ENCODE data around the gene SOX6. TPM values are rescaled to one million over a fixed set of nuclear protein-coding genes. Genes with fewer than 3 reads are reported as not detected.
"Not testable (repeated sequence)": the region's sequence is repeated elsewhere in the genome, so short reads cannot be mapped to it uniquely, and the experiment has no call there.

SOX6 gene
- polyA plus RNA-seq, 1 donor (not counting 4 experiments of a cell fraction or from before 2014, with no cell fraction given), result 6.0 TPM

- Histone ChIP-seq H3K9ac (ENCODE audit: control insufficient read depth, extremely low read depth, insufficient read depth, low read length) (no peak overlapping the region), H3K36me3 (ENCODE audit: control insufficient read depth in 2 of 2, extremely low read depth in 1 of 2, insufficient read depth in 2 of 2, low read length in 2 of 2) (no peaks in the 10 kb centered on the region), H3K4me1 (ENCODE audit: control insufficient read depth, extremely low read depth, insufficient read depth, low read length) (no peaks in the 10 kb centered on the region), H3K79me2 (ENCODE audit: control insufficient read depth, insufficient read depth, low read length) (no peaks in the 10 kb centered on the region), H2AFZ (ENCODE audit: control insufficient read depth, low read length) (no peak overlapping the region), H3K4me2 (ENCODE audit: control insufficient read depth, extremely low read depth, insufficient read depth, low read depth, low read length) (no peak overlapping the region), H3K9me1 (ENCODE audit: control insufficient read depth, extremely low read depth, insufficient read depth, low read length) (no peaks in the 10 kb centered on the region), H3K27me3 (ENCODE audit: control insufficient read depth, extremely low read depth, insufficient read depth, low read length) (no peaks in the 10 kb centered on the region), H3K9me3 (ENCODE audit: control insufficient read depth, low read depth, low read length) (no peaks in the 10 kb centered on the region), H4K20me1 (ENCODE audit: control insufficient read depth, extremely low read depth, insufficient read depth, low read length) (no peaks in the 10 kb centered on the region), H3K27ac (ENCODE audit: control insufficient read depth, insufficient read depth, low read length) (no peak overlapping the region), H3K4me3 (ENCODE audit: control insufficient read depth in 2 of 3, extremely low read depth in 1 of 3, insufficient read depth in 2 of 3, low read depth in 1 of 3, low read length in 3 of 3) (no peak overlapping the region)
- dilution Hi-C loops (cut with MboI; ENCODE audit: extremely low pct_ligation_motif_present, low sequenced_read_pairs), result no loop called here
- TF ChIP-seq EZH2 (IDR thresholded peaks at IDR 0.05; ENCODE audit: low read length), result no peak
- TF ChIP-seq CTCF (optimal IDR thresholded peaks at IDR 0.05 in 1 of 3, IDR thresholded peaks at IDR 0.05 in 1 of 3, conservative IDR thresholded peaks at IDR 0.05 in 1 of 3; ENCODE audit: extremely low read depth in 1 of 3, insufficient read depth in 2 of 3, low read length in 3 of 3), result no peak
- DNase-seq (ENCODE audit: low read depth, low spot score) (no peak), FAIRE-seq (no peak)
These were observed 429.0 kb downstream of the SOX6 start for GRCh38 chr11:15927196-15927863.

GRCh38 chr11:15926071-15926470 lies 430.3 kb downstream of the SOX6 start:
- H3K27ac ChIP-seq (ENCODE audit: control insufficient read depth, insufficient read depth, low read length), result no peak overlapping the region
- no peaks in the 10 kb centered on the region for H4K20me1 ChIP-seq (ENCODE audit: control insufficient read depth, extremely low read depth, insufficient read depth, low read length)
- H3K36me3 ChIP-seq (ENCODE audit: control insufficient read depth in 2 of 2, extremely low read depth in 1 of 2, insufficient read depth in 2 of 2, low read length in 2 of 2), result no peaks in the 10 kb centered on the region
- dilution Hi-C loops (cut with MboI; ENCODE audit: extremely low pct_ligation_motif_present, low sequenced_read_pairs), result no loop called here
- no peak overlapping the region for H3K9ac ChIP-seq (ENCODE audit: control insufficient read depth, extremely low read depth, insufficient read depth, low read length)
- DNase-seq (ENCODE audit: low read depth, low spot score) (no peak), FAIRE-seq (no peak)
- no peaks in the 10 kb centered on the region for H3K9me1 ChIP-seq (ENCODE audit: control insufficient read depth, extremely low read depth, insufficient read depth, low read length)
- no peak overlapping the region for H3K4me3 ChIP-seq (ENCODE audit: control insufficient read depth in 2 of 3, extremely low read depth in 1 of 3, insufficient read depth in 2 of 3, low read depth in 1 of 3, low read length in 3 of 3)
- no peak overlapping the region for H3K4me2 ChIP-seq (ENCODE audit: control insufficient read depth, extremely low read depth, insufficient read depth, low read depth, low read length)
- H2AFZ ChIP-seq (ENCODE audit: control insufficient read depth, low read length), result no peak overlapping the region
- no peak for TF ChIP-seq EZH2 (IDR thresholded peaks at IDR 0.05; ENCODE audit: low read length)
- H3K9me3 ChIP-seq (ENCODE audit: control insufficient read depth, low read depth, low read length), result no peaks in the 10 kb centered on the region
- H3K27me3 ChIP-seq (ENCODE audit: control insufficient read depth, extremely low read depth, insufficient read depth, low read length), result no peaks in the 10 kb centered on the region
- H3K79me2 ChIP-seq (ENCODE audit: control insufficient read depth, insufficient read depth, low read length), result no peaks in the 10 kb centered on the region
- H3K4me1 ChIP-seq (ENCODE audit: control insufficient read depth, extremely low read depth, insufficient read depth, low read length), result peaks cover 5% of the 10 kb centered on the region

GRCh38 chr11:15923183-15923582 lies 433.2 kb downstream of the SOX6 start:
- TF ChIP-seq CTCF (optimal IDR thresholded peaks at IDR 0.05 in 1 of 3, IDR thresholded peaks at IDR 0.05 in 1 of 3, conservative IDR thresholded peaks at IDR 0.05 in 1 of 3; ENCODE audit: extremely low read depth in 1 of 3, insufficient read depth in 2 of 3, low read length in 3 of 3), result peak in 2 of 3 experiments; percentile 28 to 49
- no peak for TF ChIP-seq EZH2 (IDR thresholded peaks at IDR 0.05; ENCODE audit: low read length)
- H2AFZ ChIP-seq (ENCODE audit: control insufficient read depth, low read length), result no peak overlapping the region
- H3K36me3 ChIP-seq (ENCODE audit: control insufficient read depth in 2 of 2, extremely low read depth in 1 of 2, insufficient read depth in 2 of 2, low read length in 2 of 2), result no peaks in the 10 kb centered on the region
- H4K20me1 ChIP-seq (ENCODE audit: control insufficient read depth, extremely low read depth, insufficient read depth, low read length), result no peaks in the 10 kb centered on the region
- peak; percentile 39 for FAIRE-seq
- no peaks in the 10 kb centered on the region for H3K9me3 ChIP-seq (ENCODE audit: control insufficient read depth, low read depth, low read length)
- no peaks in the 10 kb centered on the region for H3K9me1 ChIP-seq (ENCODE audit: control insufficient read depth, extremely low read depth, insufficient read depth, low read length)
- H3K27ac ChIP-seq (ENCODE audit: control insufficient read depth, insufficient read depth, low read length), result no peak overlapping the region
- H3K9ac ChIP-seq (ENCODE audit: control insufficient read depth, extremely low read depth, insufficient read depth, low read length), result no peak overlapping the region
- no peaks in the 10 kb centered on the region for H3K79me2 ChIP-seq (ENCODE audit: control insufficient read depth, insufficient read depth, low read length)
- dilution Hi-C loops (cut with MboI; ENCODE audit: extremely low pct_ligation_motif_present, low sequenced_read_pairs), result no loop called here
- no peak for DNase-seq (ENCODE audit: low read depth, low spot score)
- H3K4me3 ChIP-seq (ENCODE audit: control insufficient read depth in 2 of 3, extremely low read depth in 1 of 3, insufficient read depth in 2 of 3, low read depth in 1 of 3, low read length in 3 of 3), result no peak overlapping the region
- no peaks in the 10 kb centered on the region for H3K27me3 ChIP-seq (ENCODE audit: control insufficient read depth, extremely low read depth, insufficient read depth, low read length)
- no peak overlapping the region for H3K4me2 ChIP-seq (ENCODE audit: control insufficient read depth, extremely low read depth, insufficient read depth, low read depth, low read length)
- peaks cover 8% of the 10 kb centered on the region for H3K4me1 ChIP-seq (ENCODE audit: control insufficient read depth, extremely low read depth, insufficient read depth, low read length)

GRCh38 chr11:15922745-15923144 lies 433.6 kb downstream of the SOX6 start:
- H3K9me3 ChIP-seq (ENCODE audit: control insufficient read depth, low read depth, low read length); H3K4me2 ChIP-seq (ENCODE audit: control insufficient read depth, extremely low read depth, insufficient read depth, low read depth, low read length); H2AFZ ChIP-seq (ENCODE audit: control insufficient read depth, low read length); H3K4me1 ChIP-seq (ENCODE audit: control insufficient read depth, extremely low read depth, insufficient read depth, low read length); dilution Hi-C loops (cut with MboI; ENCODE audit: extremely low pct_ligation_motif_present, low sequenced_read_pairs); H3K36me3 ChIP-seq (ENCODE audit: control insufficient read depth in 2 of 2, extremely low read depth in 1 of 2, insufficient read depth in 2 of 2, low read length in 2 of 2); H3K9me1 ChIP-seq (ENCODE audit: control insufficient read depth, extremely low read depth, insufficient read depth, low read length); H3K27me3 ChIP-seq (ENCODE audit: control insufficient read depth, extremely low read depth, insufficient read depth, low read length); H3K4me3 ChIP-seq (ENCODE audit: control insufficient read depth in 2 of 3, extremely low read depth in 1 of 3, insufficient read depth in 2 of 3, low read depth in 1 of 3, low read length in 3 of 3); H3K79me2 ChIP-seq (ENCODE audit: control insufficient read depth, insufficient read depth, low read length); DNase-seq (ENCODE audit: low read depth, low spot score); FAIRE-seq; H4K20me1 ChIP-seq (ENCODE audit: control insufficient read depth, extremely low read depth, insufficient read depth, low read length); H3K9ac ChIP-seq (ENCODE audit: control insufficient read depth, extremely low read depth, insufficient read depth, low read length); H3K27ac ChIP-seq (ENCODE audit: control insufficient read depth, insufficient read depth, low read length): not testable (repeated sequence)

Data from keratinocyte (primary cell).